Germinal center (tissue), 1 donor: ENCODE data around the gene MYO1C.
"Not testable (repeated sequence)": the region's sequence is repeated elsewhere in the genome, so short reads cannot be mapped to it uniquely, and the experiment has no call there.

Experiments
- DNase-seq: peaks from one replicate; pipeline ENCODE4 v3.0.0; 2012; ENCODE audit warnings: mixed read lengths, low spot score

Gene MYO1C

GRCh38 chr17:1462164-1463112 is 30.0 kb downstream of the MYO1C start:
- DNase-seq = no peak

- no peak for DNase-seq
Observed at GRCh38 chr17:1461198-1461944, 31.1 kb downstream of the MYO1C start.

- no peak for DNase-seq
Observed at GRCh38 chr17:1460233-1460632, 32.3 kb downstream of the MYO1C start.

- peak; percentile 100 for DNase-seq
Observed at GRCh38 chr17:1455797-1456599, 36.5 kb downstream of the MYO1C start, which contains the start of gene CRK. TSS of gene CRK (minus strand) at chr17:1456232. CDS start at chr17:1456117, 115 bp downstream.

- peak; percentile 67 for DNase-seq
Observed at GRCh38 chr17:1455291-1455796, 37.1 kb downstream of the MYO1C start.

- DNase-seq = no peak
Observed at GRCh38 chr17:1454541-1454940, 37.9 kb downstream of the MYO1C start.

GRCh38 chr17:1453694-1454093 is 38.8 kb downstream of the MYO1C start:
- DNase-seq = not testable (repeated sequence)

DNA sequence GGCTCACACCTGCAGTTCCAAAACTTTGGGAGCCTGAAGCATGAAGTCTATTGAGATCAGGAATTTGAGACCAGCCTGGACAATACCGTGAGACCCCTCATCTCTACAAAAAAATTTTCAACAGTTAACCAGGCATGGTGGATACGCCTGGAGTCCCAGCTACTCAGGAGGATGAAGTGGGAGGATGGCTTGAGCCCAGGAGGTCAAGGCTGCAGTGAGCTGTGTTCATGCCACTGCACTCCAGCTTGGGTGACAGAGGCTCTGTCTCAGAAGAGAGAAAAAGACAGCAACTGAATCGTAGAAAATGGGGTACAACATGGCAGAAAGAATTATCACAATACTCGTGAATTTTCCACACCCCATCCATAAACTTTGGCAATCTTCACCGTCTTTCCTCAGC is 39.6 kb downstream of the MYO1C start:
- DNase-seq = no peak

- DNase-seq = not testable (repeated sequence)
Observed at GRCh38 chr17:1450261-1450660, 42.2 kb downstream of the MYO1C start.

- DNase-seq = no peak
Observed at GRCh38 chr17:1449412-1449967, 43.0 kb downstream of the MYO1C start.

DNA sequence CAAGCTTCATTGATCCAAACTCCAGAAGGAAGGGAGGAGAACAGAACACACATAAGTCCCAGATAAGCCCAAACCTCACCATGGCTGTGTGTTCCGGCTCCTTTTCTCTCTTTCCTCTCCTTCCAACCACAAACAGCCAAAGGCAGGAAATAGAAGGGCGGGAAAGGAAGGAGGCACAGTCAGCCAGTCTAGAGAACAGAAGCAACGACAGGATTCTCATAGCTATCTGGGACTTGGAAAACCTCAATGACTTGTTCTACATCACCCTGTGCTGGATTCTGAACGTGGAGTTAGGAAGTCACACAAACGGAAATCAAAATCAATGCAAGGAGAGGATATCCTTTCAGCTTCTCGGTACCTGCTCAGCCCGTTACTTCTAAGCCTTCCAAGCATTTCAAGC is 45.4 kb downstream of the MYO1C start:
- DNase-seq = no peak

GRCh38 chr17:1446201-1446600 is 46.3 kb downstream of the MYO1C start:
- DNase-seq = no peak

DNA sequence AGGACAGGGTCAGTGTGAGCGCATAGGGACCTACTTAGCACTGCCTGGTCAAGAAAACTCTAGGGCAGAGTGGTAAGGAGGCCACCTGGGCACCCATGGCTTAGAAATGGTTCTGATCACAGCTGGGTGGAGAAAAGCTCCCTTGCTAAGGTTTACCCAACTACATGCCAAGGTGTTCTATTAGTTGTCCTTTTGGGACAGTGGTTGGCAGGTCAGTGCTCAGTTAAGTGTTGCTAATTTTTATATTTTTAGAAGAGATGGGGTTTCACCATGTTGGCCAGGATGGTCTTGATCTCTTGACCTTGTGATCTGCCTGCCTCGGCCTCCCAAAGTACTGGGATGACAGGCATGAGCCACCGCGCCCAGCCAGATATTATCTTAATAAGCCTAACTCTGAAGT is 46.8 kb downstream of the MYO1C start:
- DNase-seq = not testable (repeated sequence)

DNA sequence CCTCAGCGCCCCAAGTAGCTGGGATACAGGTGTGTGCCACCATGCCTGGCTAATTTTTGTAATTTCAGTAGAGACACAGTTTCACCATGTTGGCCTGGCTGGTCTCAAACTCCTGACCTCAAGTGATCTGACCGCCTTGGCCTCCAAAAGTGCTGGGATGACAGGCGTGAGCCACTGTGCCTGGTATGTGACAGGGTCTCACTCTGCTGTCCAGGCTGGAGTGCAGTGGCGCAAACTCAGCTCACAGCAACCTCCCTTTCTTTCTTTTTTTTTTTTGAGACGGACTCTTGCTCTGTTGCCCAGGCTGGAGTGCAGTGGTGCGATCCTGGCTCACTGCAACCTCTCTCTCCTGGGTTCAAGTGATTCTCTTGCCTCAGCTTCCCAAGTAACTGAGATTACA is 49.8 kb downstream of the MYO1C start:
- DNase-seq = not testable (repeated sequence)

DNA sequence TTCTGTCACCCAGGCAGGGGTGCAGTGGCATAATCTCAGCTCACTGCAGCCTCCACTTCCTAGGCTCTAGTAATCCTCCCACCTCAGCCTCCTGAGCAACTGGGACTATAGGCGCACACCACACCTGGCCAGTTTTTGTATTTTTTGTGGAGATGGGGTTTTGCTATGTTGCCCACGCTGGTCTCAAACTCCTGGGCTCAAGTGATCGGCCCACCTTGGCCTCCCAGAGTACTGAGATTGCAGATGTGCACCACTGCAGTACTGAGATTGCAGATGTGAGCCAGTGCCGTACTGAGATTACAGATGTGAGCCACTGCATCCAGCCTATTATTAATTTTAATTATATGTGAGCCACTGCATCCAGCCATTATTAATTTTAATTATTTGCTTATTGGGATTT is 50.3 kb downstream of the MYO1C start:
- no peak for DNase-seq

- DNase-seq = no peak
Observed at GRCh38 chr17:1440921-1441320, 51.6 kb downstream of the MYO1C start.

DNA sequence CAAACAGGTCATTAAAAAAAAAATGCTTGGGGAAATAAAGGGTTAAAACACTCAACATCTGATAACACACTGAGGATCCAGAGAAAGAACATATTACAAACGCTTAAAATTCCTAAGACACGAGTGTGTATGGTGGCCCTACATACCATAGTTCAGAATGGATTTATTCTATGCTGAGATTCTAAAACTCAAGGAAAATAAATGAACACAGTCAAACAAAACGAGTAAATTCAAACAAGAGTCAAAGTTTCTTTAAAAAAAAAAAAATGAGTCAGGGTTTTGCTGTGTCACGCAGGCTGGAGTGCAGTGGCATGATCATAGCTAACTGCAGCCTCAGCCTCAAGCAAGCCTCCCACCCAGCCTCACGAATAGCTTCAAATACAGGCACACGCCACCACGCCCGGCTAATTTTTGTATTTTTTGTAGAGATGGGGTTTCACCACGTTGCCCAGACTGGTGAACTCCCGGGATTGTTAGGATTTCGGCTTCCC is 53.8 kb downstream of the MYO1C start:
- no peak for DNase-seq

GRCh38 chr17:1435326-1435725 is 57.2 kb downstream of the MYO1C start:
- DNase-seq = no peak

- DNase-seq = no peak
Observed at GRCh38 chr17:1434150-1434549, 58.3 kb downstream of the MYO1C start.

GRCh38 chr17:1431631-1432104 is 60.8 kb downstream of the MYO1C start:
- no peak for DNase-seq

DNA sequence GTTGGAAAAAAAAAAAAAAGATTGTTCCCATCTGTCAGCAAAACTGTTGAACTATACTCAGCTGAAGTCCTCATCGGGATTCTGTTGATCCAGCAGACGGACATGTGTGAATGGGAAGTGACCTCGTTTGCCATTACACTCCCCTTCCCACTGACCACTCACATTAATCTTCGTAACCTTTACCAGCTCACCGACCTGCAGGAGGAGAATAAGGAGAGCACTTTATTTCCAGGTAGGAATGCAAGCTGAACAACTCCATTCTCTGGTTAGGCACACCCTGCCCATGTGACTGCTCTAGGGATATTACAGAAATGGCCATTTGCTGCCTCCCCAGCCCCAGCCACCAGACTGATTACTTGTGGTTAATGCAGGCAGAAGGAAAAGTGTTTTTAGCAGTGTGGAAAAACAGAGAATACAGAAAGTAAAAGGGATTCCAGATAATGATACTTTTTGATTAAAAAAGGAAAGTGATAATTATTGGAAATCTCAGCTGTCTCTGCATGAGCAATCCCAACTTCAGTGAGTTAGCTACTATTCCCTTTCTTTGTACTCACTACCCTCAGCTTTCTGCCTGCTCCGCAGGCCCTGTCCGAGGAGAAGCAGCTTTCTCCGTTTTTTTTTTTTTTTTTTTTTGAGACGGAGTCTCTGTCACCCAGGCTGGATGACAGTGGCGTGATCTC is 68.9 kb downstream of the MYO1C start:
- DNase-seq = no peak
